GM10248 (cell line): ENCODE results near the gene CSF2.

ENCODE experiments used
- CTCF ChIA-PET: fragments of 300-600 bp; sonication (Branson Sonifier 250); formaldehyde crosslinking; extraction: SDS; loops from one replicate; lab custom pipeline; 2021; ENCODE audit warnings: antibody characterized with exemption; lab: Yijun Ruan, JAX
- POLR2A ChIA-PET: fragments of 350-650 bp; sonication (Branson Sonifier 250); formaldehyde crosslinking; extraction: SDS; loops from one replicate; lab custom pipeline; 2020; ENCODE audit warnings: antibody characterized with exemption; lab: Yijun Ruan, JAX
- DNase-seq: peaks from one replicate; pipeline ENCODE4 v3.0.0; 2012; ENCODE audit errors: extremely low spot score
- TF ChIP-seq, protein P1 (sequence below): IDR thresholded peaks from 2 replicates; pipeline ENCODE4 v1.5.1; 2012; ENCODE audit warnings: mild to moderate bottlenecking, low read depth; ENCODE audit errors: extremely low read depth, missing control alignments, control extremely low read depth

CSF2 gene

DNA sequence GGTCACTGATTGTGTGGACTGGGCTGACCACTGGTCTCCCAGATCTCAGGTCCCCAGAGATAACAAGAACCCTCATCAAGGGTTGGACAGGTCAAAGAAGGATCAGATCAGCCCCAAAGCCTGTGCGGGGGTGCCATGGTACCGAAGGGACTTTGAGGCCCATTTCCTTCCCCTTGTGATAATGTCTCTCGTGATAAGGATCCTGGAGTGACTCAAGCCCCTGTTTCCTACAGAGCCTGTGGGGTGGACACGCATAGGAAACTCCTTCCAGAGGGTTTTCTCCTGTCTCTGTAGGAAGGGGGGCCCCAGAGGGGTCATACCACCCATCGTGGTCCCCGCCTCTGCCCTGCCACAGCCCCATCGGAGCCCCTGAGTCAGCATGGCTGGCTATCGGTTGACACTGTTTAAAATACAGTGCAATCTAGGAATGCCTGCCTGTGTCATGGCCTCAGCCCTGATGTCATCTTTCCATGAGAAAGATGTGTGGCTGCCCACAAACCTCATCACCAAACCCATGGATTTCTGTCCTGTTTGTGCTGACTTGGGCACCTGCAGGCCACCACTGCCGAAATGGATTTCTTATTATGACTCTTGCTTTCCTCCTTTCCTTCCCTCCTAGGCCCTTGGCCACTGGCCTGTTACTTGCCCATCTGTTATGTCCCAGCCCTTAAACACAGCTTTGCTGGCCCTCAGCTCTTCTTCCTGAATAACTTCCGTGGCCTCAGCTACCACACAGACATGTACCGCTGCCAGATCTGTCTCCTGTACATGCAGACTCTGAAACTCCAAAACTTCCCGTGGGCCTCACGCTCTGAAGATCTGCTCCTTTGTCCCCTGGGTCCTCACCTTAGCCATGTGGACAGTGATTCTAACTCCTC is 2.9 kb upstream of the CSF2 start:
- no peak for DNase-seq
- ChIA-PET POLR2A (interaction anchor here (0.6 kb wide), 1 partner anchor 9 kb away, joined by 4 read pairs; no protein-coding TSS in a partner anchor), CTCF (interaction anchor here (1.2 to 2.5 kb wide), 5 partner anchors 8 to 167 kb away, joined by 3 to 15 read pairs (median 9); no protein-coding TSS in a partner anchor)
- TF ChIP-seq, protein P1, sequence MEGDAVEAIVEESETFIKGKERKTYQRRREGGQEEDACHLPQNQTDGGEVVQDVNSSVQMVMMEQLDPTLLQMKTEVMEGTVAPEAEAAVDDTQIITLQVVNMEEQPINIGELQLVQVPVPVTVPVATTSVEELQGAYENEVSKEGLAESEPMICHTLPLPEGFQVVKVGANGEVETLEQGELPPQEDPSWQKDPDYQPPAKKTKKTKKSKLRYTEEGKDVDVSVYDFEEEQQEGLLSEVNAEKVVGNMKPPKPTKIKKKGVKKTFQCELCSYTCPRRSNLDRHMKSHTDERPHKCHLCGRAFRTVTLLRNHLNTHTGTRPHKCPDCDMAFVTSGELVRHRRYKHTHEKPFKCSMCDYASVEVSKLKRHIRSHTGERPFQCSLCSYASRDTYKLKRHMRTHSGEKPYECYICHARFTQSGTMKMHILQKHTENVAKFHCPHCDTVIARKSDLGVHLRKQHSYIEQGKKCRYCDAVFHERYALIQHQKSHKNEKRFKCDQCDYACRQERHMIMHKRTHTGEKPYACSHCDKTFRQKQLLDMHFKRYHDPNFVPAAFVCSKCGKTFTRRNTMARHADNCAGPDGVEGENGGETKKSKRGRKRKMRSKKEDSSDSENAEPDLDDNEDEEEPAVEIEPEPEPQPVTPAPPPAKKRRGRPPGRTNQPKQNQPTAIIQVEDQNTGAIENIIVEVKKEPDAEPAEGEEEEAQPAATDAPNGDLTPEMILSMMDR = no peak

GRCh38 chr5:132071338-132071707 is 2.3 kb upstream of the CSF2 start:
- DNase-seq = no peak
- ChIA-PET POLR2A (interaction anchor here (0.6 kb wide), 1 partner anchor 10 kb away, joined by 4 read pairs; no protein-coding TSS in a partner anchor), CTCF (interaction anchor here (0.8 to 2.5 kb wide), 10 partner anchors 8 to 119 kb away, joined by 3 to 15 read pairs (median 5); no protein-coding TSS in a partner anchor)
- TF ChIP-seq, protein P1 = no peak

- CTCF ChIA-PET = interaction anchor here (0.8 to 2.5 kb wide), 9 partner anchors 9 to 118 kb away, joined by 3 to 15 read pairs (median 5); no protein-coding TSS in a partner anchor
These were observed 1.5 kb upstream of the CSF2 start for GRCh38 chr5:132072070-132072469.

DNA sequence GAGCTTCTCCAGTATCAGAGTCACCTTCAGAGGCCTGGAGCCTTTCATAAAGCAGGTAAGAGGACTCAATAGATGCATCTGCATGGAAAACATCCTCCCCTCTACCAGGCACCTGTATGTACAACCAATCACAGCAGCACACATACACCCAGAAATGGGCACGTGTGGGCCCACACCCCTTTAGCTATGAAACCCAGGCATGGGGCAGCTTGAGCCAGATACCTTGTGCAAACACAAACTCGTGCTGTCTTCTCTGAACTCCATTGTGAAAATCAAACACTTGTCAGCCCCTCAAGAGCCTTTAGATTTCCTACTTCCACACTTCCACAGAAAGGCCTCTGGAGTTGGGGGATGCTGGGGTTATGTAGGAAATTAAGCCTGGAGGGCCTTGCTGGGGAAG is 1.1 kb upstream of the CSF2 start:
- CTCF ChIA-PET = interaction anchor here (1.3 to 3.1 kb wide), 9 partner anchors 8 to 117 kb away, joined by 3 to 15 read pairs (median 6); no protein-coding TSS in a partner anchor
- POLR2A ChIA-PET = no interaction called here
- TF ChIP-seq, protein P1 = no peak
- no peak for DNase-seq

More at GRCh38 chr5:132072070-132072469, 1.5 kb upstream of the CSF2 start:
- TF ChIP-seq, protein P1 = no peak
- no peak for DNase-seq
- POLR2A ChIA-PET = no interaction called here

- TF ChIP-seq, protein P1 = no peak
- ChIA-PET POLR2A (no interaction called here), CTCF (interaction anchor here (0.8 to 3.1 kb wide), 5 partner anchors 9 to 163 kb away, joined by 3 to 11 read pairs (median 3); no protein-coding TSS in a partner anchor)
- no peak for DNase-seq
These were observed 642 bp downstream of the CSF2 start for GRCh38 chr5:132074091-132074771.

DNA sequence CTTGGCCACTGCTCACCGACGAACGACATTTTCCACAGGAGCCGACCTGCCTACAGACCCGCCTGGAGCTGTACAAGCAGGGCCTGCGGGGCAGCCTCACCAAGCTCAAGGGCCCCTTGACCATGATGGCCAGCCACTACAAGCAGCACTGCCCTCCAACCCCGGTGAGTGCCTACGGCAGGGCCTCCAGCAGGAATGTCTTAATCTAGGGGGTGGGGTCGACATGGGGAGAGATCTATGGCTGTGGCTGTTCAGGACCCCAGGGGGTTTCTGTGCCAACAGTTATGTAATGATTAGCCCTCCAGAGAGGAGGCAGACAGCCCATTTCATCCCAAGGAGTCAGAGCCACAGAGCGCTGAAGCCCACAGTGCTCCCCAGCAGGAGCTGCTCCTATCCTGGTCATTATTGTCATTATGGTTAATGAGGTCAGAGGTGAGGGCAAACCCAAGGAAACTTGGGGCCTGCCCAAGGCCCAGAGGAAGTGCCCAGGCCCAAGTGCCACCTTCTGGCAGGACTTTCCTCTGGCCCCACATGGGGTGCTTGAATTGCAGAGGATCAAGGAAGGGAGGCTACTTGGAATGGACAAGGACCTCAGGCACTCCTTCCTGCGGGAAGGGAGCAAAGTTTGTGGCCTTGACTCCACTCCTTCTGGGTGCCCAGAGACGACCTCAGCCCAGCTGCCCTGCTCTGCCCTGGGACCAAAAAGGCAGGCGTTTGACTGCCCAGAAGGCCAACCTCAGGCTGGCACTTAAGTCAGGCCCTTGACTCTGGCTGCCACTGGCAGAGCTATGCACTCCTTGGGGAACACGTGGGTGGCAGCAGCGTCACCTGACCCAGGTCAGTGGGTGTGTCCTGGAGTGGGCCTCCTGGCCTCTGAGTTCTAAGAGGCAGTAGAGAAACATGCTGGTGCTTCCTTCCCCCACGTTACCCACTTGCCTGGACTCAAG is 1.5 kb downstream of the CSF2 start:
- TF ChIP-seq, protein P1 = no peak
- ChIA-PET CTCF (interaction anchor here (0.8 to 3.1 kb wide), 5 partner anchors 10 to 115 kb away, joined by 3 to 11 read pairs (median 3); no protein-coding TSS in a partner anchor), POLR2A (no interaction called here)
- DNase-seq = no peak
